ENCODE measurements around the gene BICRA.

DNA sequence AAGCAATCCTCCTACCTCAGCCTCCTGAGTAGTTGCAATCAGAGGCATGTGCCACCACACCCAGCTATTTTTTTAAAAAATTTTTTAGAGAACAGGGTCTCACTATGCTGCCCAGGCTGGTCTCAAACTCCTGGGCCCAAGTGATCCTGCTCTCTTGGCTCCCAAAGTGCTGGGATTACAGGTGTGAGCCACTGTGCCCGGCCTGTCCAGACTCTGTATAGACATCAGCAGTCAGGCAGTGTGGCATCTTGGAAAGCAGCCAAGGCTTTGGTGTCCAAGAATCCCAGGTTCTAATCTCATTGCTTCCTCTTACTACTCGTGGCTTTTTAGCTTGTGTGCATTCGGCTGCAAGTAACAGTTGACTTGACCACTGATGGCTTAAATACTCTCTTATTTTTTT, 43.4 kb downstream of the BICRA start:
- TF ChIP-seq, protein P1, sequence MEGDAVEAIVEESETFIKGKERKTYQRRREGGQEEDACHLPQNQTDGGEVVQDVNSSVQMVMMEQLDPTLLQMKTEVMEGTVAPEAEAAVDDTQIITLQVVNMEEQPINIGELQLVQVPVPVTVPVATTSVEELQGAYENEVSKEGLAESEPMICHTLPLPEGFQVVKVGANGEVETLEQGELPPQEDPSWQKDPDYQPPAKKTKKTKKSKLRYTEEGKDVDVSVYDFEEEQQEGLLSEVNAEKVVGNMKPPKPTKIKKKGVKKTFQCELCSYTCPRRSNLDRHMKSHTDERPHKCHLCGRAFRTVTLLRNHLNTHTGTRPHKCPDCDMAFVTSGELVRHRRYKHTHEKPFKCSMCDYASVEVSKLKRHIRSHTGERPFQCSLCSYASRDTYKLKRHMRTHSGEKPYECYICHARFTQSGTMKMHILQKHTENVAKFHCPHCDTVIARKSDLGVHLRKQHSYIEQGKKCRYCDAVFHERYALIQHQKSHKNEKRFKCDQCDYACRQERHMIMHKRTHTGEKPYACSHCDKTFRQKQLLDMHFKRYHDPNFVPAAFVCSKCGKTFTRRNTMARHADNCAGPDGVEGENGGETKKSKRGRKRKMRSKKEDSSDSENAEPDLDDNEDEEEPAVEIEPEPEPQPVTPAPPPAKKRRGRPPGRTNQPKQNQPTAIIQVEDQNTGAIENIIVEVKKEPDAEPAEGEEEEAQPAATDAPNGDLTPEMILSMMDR (IDR thresholded peaks at IDR 0.05): no peak
- no peak for TF ChIP-seq POLR2A (IDR thresholded peaks at IDR 0.05)
